ENCODE measurements around the gene LCN10. TPM values are rescaled to one million over a fixed set of nuclear protein-coding genes. Genes with fewer than 3 reads are reported as not detected.
"Not testable (repeated sequence)": the region's sequence is repeated elsewhere in the genome, so short reads cannot be mapped to it uniquely, and the experiment has no call there.

Gene LCN10
- total and polyA plus RNA-seq, 2 of the 13 experiments (the other 11 are each of a cell fraction or from before 2014, with no cell fraction given) = 0.53 to 0.61 TPM

GRCh38 chr9:136761545-136761981, 18.8 kb upstream of the LCN10 start:
- ATAC-seq (no peak), DNase-seq (ENCODE audit: low spot score) (no peak), FAIRE-seq (no peak)
- Histone ChIP-seq H3K27ac (ENCODE audit: extremely low read length, insufficient read depth, low read length) (no peak overlapping the region), H3K79me2 (ENCODE audit: insufficient read depth, low read length) (no peaks in the 10 kb centered on the region), H3K27me3 (ENCODE audit: control insufficient read depth in 1 of 2, insufficient read depth in 2 of 2, low read length in 2 of 2) (peaks cover 5 to 21% of the 10 kb centered on the region in 2 experiments; a peak in 3 of 5 replicates), H3K4me2 (ENCODE audit: low read depth, low read length) (peak overlapping the region; percentile 56), H2AFZ (ENCODE audit: low read length) (no peak overlapping the region), H3K9ac (ENCODE audit: insufficient read depth, low read depth, low read length) (no peak overlapping the region), H4K20me1 (ENCODE audit: insufficient read depth, low read length) (no peaks in the 10 kb centered on the region), H3K36me3 (replicated peaks in 1 of 2; ENCODE audit: control insufficient read depth in 1 of 2, insufficient read depth in 2 of 2, low read length in 2 of 2) (no peaks in the 10 kb centered on the region), H3K9me3 (ENCODE audit: low read length) (no peaks in the 10 kb centered on the region), H3K4me3 (replicated peaks in 1 of 3; ENCODE audit: insufficient read depth in 1 of 3, low read depth in 2 of 3, low read length in 3 of 3) (no peak overlapping the region), H3K4me1 (ENCODE audit: insufficient read depth, low read length) (peaks cover 58% of the 10 kb centered on the region)
- intact Hi-C loops (cut with micrococcal nuclease; ENCODE audit: unreplicated experiment) (no loop called here), in situ Hi-C loops (cut with HindIII; ENCODE audit: extremely low pct_ligation_motif_present, low pct_unique_long_range_greater_than_20kb) (no loop called here)
- ChIA-PET CTCF (ENCODE audit: low intra/inter-chr PET ratio, low total read pairs) (interaction anchor here (1.2 kb wide), 1 partner anchor 23 kb away, joined by 3 read pairs; no protein-coding TSS in a partner anchor), POLR2A (no interaction called here)
- peak; percentile 40 for TF ChIP-seq ZFP36 (IDR thresholded peaks at IDR 0.05; ENCODE audit: borderline replicate concordance, low read depth, low read length, partially characterized antibody)
- TF ChIP-seq ZBTB20 (CRISPR knock-in tag; IDR thresholded peaks at IDR 0.05; ENCODE audit: borderline replicate concordance, low read depth) = no peak
- TF ChIP-seq ZNF563 (CRISPR knock-in tag; IDR thresholded peaks at IDR 0.05) = 0 out of 2 replicates have a peak, but pooled peaks have one; percentile 15
- WGBS (ENCODE audit: low lambda C conversion rate) = 71% methylated on average over 13 of the region's 13 CpGs
- no TSS peak for BruUV-seq (replicated peaks)

DNA sequence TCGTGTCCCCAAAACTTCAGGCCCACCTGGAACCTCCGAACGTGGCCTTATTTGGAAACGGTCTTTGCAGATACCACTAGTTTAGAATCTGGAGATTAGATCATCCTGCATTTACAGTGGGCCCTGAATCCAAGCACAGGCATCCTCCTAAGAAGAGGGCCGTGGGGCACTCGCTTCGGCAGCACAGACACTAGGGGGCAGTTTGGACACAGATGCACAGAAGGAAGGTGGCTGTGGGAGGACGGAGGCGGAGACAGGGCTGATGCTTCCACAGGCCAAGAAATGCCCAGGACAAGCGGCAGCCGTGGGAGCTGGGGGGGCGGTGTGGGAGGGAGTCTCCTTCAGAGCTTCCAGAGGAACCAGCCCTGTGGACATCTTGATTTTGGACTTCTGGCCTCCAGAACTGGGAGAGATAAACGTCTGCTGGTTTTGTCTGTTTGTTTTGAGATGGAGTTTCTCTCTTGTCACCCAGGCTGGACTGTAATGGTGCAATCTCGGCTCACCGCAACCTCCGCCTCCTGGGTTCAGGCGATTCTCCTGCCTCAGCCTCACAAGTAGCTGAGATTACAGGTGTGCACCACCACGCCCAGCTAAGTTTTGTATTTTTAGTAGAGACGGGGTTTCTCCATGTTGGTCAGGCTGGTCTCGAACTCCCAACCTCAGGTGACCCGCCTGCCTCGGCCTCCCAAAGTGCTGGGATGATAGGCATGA, 18.2 kb upstream of the LCN10 start:
- intact Hi-C loops (cut with micrococcal nuclease; ENCODE audit: unreplicated experiment); H3K9me3 ChIP-seq (ENCODE audit: low read length); BruUV-seq (replicated peaks); H3K36me3 ChIP-seq (replicated peaks in 1 of 2; ENCODE audit: control insufficient read depth in 1 of 2, insufficient read depth in 2 of 2, low read length in 2 of 2); POLR2A ChIA-PET; H2AFZ ChIP-seq (ENCODE audit: low read length); in situ Hi-C loops (cut with HindIII; ENCODE audit: extremely low pct_ligation_motif_present, low pct_unique_long_range_greater_than_20kb); H3K27ac ChIP-seq (ENCODE audit: extremely low read length, insufficient read depth, low read length); H3K9ac ChIP-seq (ENCODE audit: insufficient read depth, low read depth, low read length); H3K79me2 ChIP-seq (ENCODE audit: insufficient read depth, low read length); H4K20me1 ChIP-seq (ENCODE audit: insufficient read depth, low read length): not testable (repeated sequence)
- Histone ChIP-seq H3K4me1 (ENCODE audit: insufficient read depth, low read length) (peaks cover 56% of the 10 kb centered on the region), H3K4me2 (ENCODE audit: low read depth, low read length) (peak overlapping the region; percentile 56), H3K4me3 (replicated peaks in 1 of 3; ENCODE audit: insufficient read depth in 1 of 3, low read depth in 2 of 3, low read length in 3 of 3) (peak overlapping the region in 1 of 3 experiments; percentile 47; a peak in 1 of 6 replicates), H3K27me3 (ENCODE audit: control insufficient read depth in 1 of 2, insufficient read depth in 2 of 2, low read length in 2 of 2) (peaks cover 5 to 24% of the 10 kb centered on the region in 2 experiments; a peak in 3 of 5 replicates)
- FAIRE-seq (peak; percentile 49), ATAC-seq (peak; percentile 55), DNase-seq (ENCODE audit: low spot score) (peak; percentile 39)
- WGBS (ENCODE audit: low lambda C conversion rate) = 34% methylated on average over 20 of the region's 22 CpGs
- CTCF ChIA-PET (ENCODE audit: low intra/inter-chr PET ratio, low total read pairs) = interaction anchor here (1.2 kb wide), 1 partner anchor 23 kb away, joined by 3 read pairs; no protein-coding TSS in a partner anchor
- peak; percentile 28; the same call in 1 of the 2 replicates for TF ChIP-seq SAP130 (CRISPR knock-in tag; IDR thresholded peaks at IDR 0.05; ENCODE audit: low read depth)
- 0 out of 2 replicates have a peak, but pooled peaks have one; percentile 8 for TF ChIP-seq PHF8 (CRISPR knock-in tag; IDR thresholded peaks at IDR 0.05)
- TF ChIP-seq ZBTB33 (CRISPR knock-in tag; IDR thresholded peaks at IDR 0.05) = 0 out of 2 replicates have a peak, but pooled peaks have one; percentile 9
- 0 out of 2 replicates have a peak, but pooled peaks have one; percentile 31 for TF ChIP-seq ZNF567 (CRISPR knock-in tag; IDR thresholded peaks at IDR 0.05; ENCODE audit: borderline replicate concordance)
- peak; percentile 60; the same call in 1 of the 2 replicates for TF ChIP-seq ZFX (CRISPR knock-in tag; IDR thresholded peaks at IDR 0.05; ENCODE audit: low read depth)
- 0 out of 2 replicates have a peak, but pooled peaks have one; percentile 36 for TF ChIP-seq GATAD2A (CRISPR knock-in tag; IDR thresholded peaks at IDR 0.05)
- TF ChIP-seq ADNP (CRISPR knock-in tag; IDR thresholded peaks at IDR 0.05) = 0 out of 2 replicates have a peak, but pooled peaks have one; percentile 17
- TF ChIP-seq CTCF (CRISPR knock-in tag; IDR thresholded peaks at IDR 0.05) = peak; percentile 80
- TF ChIP-seq HDAC1 (CRISPR knock-in tag; IDR thresholded peaks at IDR 0.05) = 0 out of 2 replicates have a peak, but pooled peaks have one; percentile 35
- peak; percentile 26; the same call in 1 of the 2 replicates for TF ChIP-seq KDM2A (CRISPR knock-in tag; IDR thresholded peaks at IDR 0.05; ENCODE audit: borderline replicate concordance, low read depth)
